SK-N-SH (cell line): ENCODE results near the gene VPS11.

Experiments used
- CTCF ChIP-seq: fragments of 200-600 bp; sonication (generic); IDR thresholded peaks from 2 replicates; pipeline ENCODE4 v1.6.1; 2017; ENCODE audit warnings: antibody characterized with exemption, mild to moderate bottlenecking, moderate library complexity
- EP300 ChIP-seq, 2 experiments: IDR thresholded peaks; 2 replicates each; pipeline versions ENCODE4 v1.4.0 to v1.6.1; 2012; ENCODE audit warnings: borderline replicate concordance in 1 of 2, low read depth in 1 of 2, low read length in 1 of 2
- JUND ChIP-seq: IDR thresholded peaks from 2 replicates; pipeline ENCODE4 v1.4.0; 2012
- MXI1 ChIP-seq: IDR thresholded peaks from 2 replicates; pipeline ENCODE4 v1.6.1; 2012; ENCODE audit warnings: mild to moderate bottlenecking, low read depth, low read length, improper control_type of control experiment
- NFIC ChIP-seq: IDR thresholded peaks from 2 replicates; pipeline ENCODE4 v1.4.0; 2012; ENCODE audit warnings: borderline replicate concordance
- RAD21 ChIP-seq: IDR thresholded peaks from 2 replicates; pipeline ENCODE4 v1.6.1; 2012; ENCODE audit warnings: mild to moderate bottlenecking, low read length
- REST ChIP-seq: IDR thresholded peaks from 2 replicates; pipeline ENCODE4 v1.6.1; 2012; ENCODE audit warnings: mild to moderate bottlenecking, low read depth, low read length, moderate library complexity
- RFX5 ChIP-seq: IDR thresholded peaks from 2 replicates; pipeline ENCODE4 v1.6.1; 2012; ENCODE audit warnings: mild to moderate bottlenecking, improper control_type of control experiment, low read length
- SIN3A ChIP-seq: IDR thresholded peaks from 2 replicates; pipeline ENCODE4 v1.6.1; 2012; ENCODE audit warnings: low read depth, mild to moderate bottlenecking, low read length, moderate library complexity, borderline replicate concordance

DNA sequence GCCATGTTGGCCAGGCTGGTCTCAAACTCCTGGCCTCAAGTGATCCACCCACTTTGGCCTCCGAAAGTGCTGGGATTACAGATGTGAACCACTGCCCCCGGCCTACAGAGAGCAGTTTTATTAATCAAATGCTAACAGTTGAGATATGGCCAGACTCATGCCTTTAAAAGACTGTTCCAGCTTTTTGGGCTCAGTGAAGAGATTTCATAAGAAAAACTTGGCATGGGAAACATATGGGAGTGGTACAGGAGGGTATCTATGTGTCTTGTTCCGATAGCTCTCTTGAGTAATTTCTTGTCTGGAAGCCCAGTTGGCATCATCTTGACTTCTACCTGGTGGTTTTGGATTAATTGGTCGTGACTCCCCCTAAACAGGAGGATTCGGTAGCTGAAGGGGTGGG, 28.7 kb upstream of the VPS11 start:
- TF ChIP-seq SIN3A: no peak
- TF ChIP-seq MXI1: no peak
- TF ChIP-seq CTCF: no peak
- no peak for TF ChIP-seq NFIC
- TF ChIP-seq REST: no peak
- TF ChIP-seq RFX5: no peak
- TF ChIP-seq JUND: no peak
- no peak for TF ChIP-seq RAD21
- TF ChIP-seq EP300 (IDR thresholded peaks at IDR 0.05; ENCODE audit: borderline replicate concordance in 1 of 2, low read depth in 1 of 2, low read length in 1 of 2): no peak
